H1 (cell line): Measurements from ENCODE around the gene NUDT7. TPM values are rescaled to one million over a fixed set of nuclear protein-coding genes. Genes with fewer than 3 reads are reported as not detected.

Source experiments
- CTCF ChIA-PET: fragments of 300-600 bp; sonication (Branson Sonifier 250); formaldehyde crosslinking; loops from one replicate; lab custom pipeline; 2021; ENCODE audit not compliant: partially characterized antibody; lab: Charles Lee
- POLR2A ChIA-PET: fragments of 300-600 bp; sonication (Branson Sonifier 250); formaldehyde crosslinking; loops from one replicate; lab custom pipeline; 2021; ENCODE audit warnings: inconsistent platforms; ENCODE audit not compliant: partially characterized antibody; lab: Charles Lee
- DNase-seq, 2 experiments: peaks; one replicate each; pipeline versions ENCODE4 v3.0.0 to v3.0.0-alpha.2; 2010 to 2022; ENCODE audit warnings: low spot score in 2 of 2, low read depth in 1 of 2, mixed read lengths in 1 of 2
- FAIRE-seq: peaks from 2 replicates; lab custom pipeline; 2011; peaks lifted over from hg19 to GRCh38; lab: Jason Lieb, UNC
- H2AFZ ChIP-seq: 2 replicates; pipeline ENCODE4 v1.8.1; 2012; ENCODE audit warnings: low read length, inconsistent platforms
- H2AK5ac ChIP-seq: 2 replicates; pipeline ENCODE4 v1.6.1; 2013; ENCODE audit warnings: low read depth, low read length
- H2BK120ac ChIP-seq: replicated peaks from 2 replicates; pipeline ENCODE3; 2013; ENCODE audit warnings: low read depth, low read length, inconsistent platforms
- H2BK12ac ChIP-seq: 2 replicates; pipeline ENCODE4 v1.6.1; 2013; ENCODE audit warnings: low read depth, low read length
- H2BK15ac ChIP-seq: 2 replicates; pipeline ENCODE4 v1.6.1; 2013; ENCODE audit warnings: low read length
- H2BK20ac ChIP-seq: 2 replicates; pipeline ENCODE4 v1.6.1; 2013; ENCODE audit warnings: low read length
- H2BK5ac ChIP-seq: 2 replicates; pipeline ENCODE4 v1.6.1; 2013; ENCODE audit warnings: low read depth, low read length
- H3K14ac ChIP-seq: 2 replicates; pipeline ENCODE4 v1.6.1; 2013; ENCODE audit warnings: inconsistent platforms; ENCODE audit not compliant: insufficient read length
- H3K18ac ChIP-seq: 2 replicates; pipeline ENCODE4 v1.6.1; 2013; ENCODE audit warnings: low read length; ENCODE audit errors: extremely low read depth
- H3K23ac ChIP-seq: 2 replicates; pipeline ENCODE4 v1.6.1; 2013; ENCODE audit warnings: inconsistent platforms; ENCODE audit not compliant: insufficient read length
- H3K23me2 ChIP-seq: 2 replicates; pipeline ENCODE4 v1.6.1; 2013; ENCODE audit warnings: low read depth, low read length
- H3K27ac ChIP-seq: 2 replicates; pipeline ENCODE4 v1.6.1; 2011; ENCODE audit warnings: low read depth, low read length, inconsistent platforms
- H3K27me3 ChIP-seq, 4 experiments: replicated peaks in 1 of 4; 1 replicate in 1 of 4; 2 replicates in 3 of 4; pipeline versions ENCODE4 v1.6.1 to v1.8.1; 2011 to 2013; ENCODE audit warnings: low read length in 3 of 4, mild to moderate bottlenecking in 3 of 4, inconsistent platforms in 2 of 4, mixed read lengths in 2 of 4, moderate library complexity in 1 of 4; ENCODE audit not compliant: control insufficient read depth in 3 of 4, insufficient read depth in 3 of 4; ENCODE audit errors: extremely low read depth in 1 of 4
- H3K36me3 ChIP-seq, 4 experiments: 2 replicates each; pipeline versions ENCODE4 v1.6.1 to v1.8.1; 2011 to 2013; ENCODE audit warnings: mild to moderate bottlenecking in 4 of 4, low read length in 3 of 4, moderate library complexity in 2 of 4, control low read depth in 1 of 4, inconsistent platforms in 1 of 4; ENCODE audit not compliant: insufficient read depth in 4 of 4, control insufficient read depth in 2 of 4
- H3K4ac ChIP-seq: replicated peaks from 2 replicates; pipeline ENCODE3; 2013; ENCODE audit warnings: low read length, low read depth, mixed read lengths, inconsistent platforms; ENCODE audit not compliant: insufficient read length
- H3K4me1 ChIP-seq, 4 experiments: replicated peaks in 1 of 4; 1 replicate in 1 of 4; 2 replicates in 3 of 4; pipeline versions ENCODE4 v1.6.1 to v1.8.1; 2011 to 2013; ENCODE audit warnings: low read length in 3 of 4, inconsistent platforms in 2 of 4, mixed read lengths in 1 of 4; ENCODE audit not compliant: insufficient read depth in 4 of 4, control insufficient read depth in 3 of 4
- H3K4me2 ChIP-seq, 2 experiments: 2 replicates each; pipeline versions ENCODE4 v1.6.1 to v1.8.1; 2011 to 2013; ENCODE audit warnings: low read depth in 2 of 2, low read length in 2 of 2, control low read depth in 1 of 2, inconsistent platforms in 1 of 2, mild to moderate bottlenecking in 1 of 2; ENCODE audit not compliant: insufficient read depth in 1 of 2
- H3K4me3 ChIP-seq, 4 experiments: fragments of 200-600, 300-600 bp in 1 of 4; sonication (generic), shearing (Covaris generic), sonication (Bioruptor Twin) in 1 of 4; 2 replicates each; pipeline versions ENCODE4 v1.5.1 to v1.8.1; 2011 to 2016; ENCODE audit warnings: low read length in 4 of 4, low read depth in 3 of 4, control low read depth in 2 of 4, inconsistent platforms in 2 of 4, mild to moderate bottlenecking in 2 of 4, mixed read lengths in 1 of 4, moderate library complexity in 1 of 4; ENCODE audit not compliant: insufficient read depth in 2 of 4; ENCODE audit errors: extremely low read depth in 1 of 4
- H3K56ac ChIP-seq: replicated peaks from 2 replicates; pipeline ENCODE3; 2013; ENCODE audit warnings: low read depth, mild to moderate bottlenecking, mixed read lengths, low read length, inconsistent platforms; ENCODE audit not compliant: insufficient read length
- H3K79me1 ChIP-seq: 2 replicates; pipeline ENCODE4 v1.6.1; 2013; ENCODE audit warnings: low read depth, low read length, control low read depth
- H3K79me2 ChIP-seq, 2 experiments: 2 replicates each; pipeline versions ENCODE4 v1.6.1 to v1.8.1; 2012 to 2013; ENCODE audit warnings: low read length in 2 of 2, mild to moderate bottlenecking in 2 of 2, inconsistent platforms in 1 of 2; ENCODE audit not compliant: insufficient read depth in 2 of 2, control insufficient read depth in 1 of 2
- H3K9ac ChIP-seq, 4 experiments: replicated peaks in 1 of 4; 1 replicate in 1 of 4; 2 replicates in 3 of 4; pipeline versions ENCODE4 v1.6.1 to v1.8.1; 2011 to 2013; ENCODE audit warnings: low read depth in 3 of 4, low read length in 3 of 4, control low read depth in 2 of 4, mild to moderate bottlenecking in 2 of 4, moderate library complexity in 2 of 4, inconsistent platforms in 1 of 4; ENCODE audit errors: extremely low read depth in 1 of 4
- H3K9me3 ChIP-seq, 2 experiments: 2 replicates each; pipeline versions ENCODE4 v1.6.1 to v1.8.1; 2012 to 2013; ENCODE audit warnings: mild to moderate bottlenecking in 2 of 2, moderate library complexity in 2 of 2, control low read depth in 1 of 2, inconsistent platforms in 1 of 2, low read depth in 1 of 2, low read length in 1 of 2, mixed read lengths in 1 of 2; ENCODE audit not compliant: insufficient read depth in 2 of 2
- H4K20me1 ChIP-seq, 2 experiments: replicated peaks in 1 of 2; 2 replicates each; pipeline versions ENCODE3 to v1.8.1; 2011 to 2013; ENCODE audit warnings: inconsistent platforms in 2 of 2, low read length in 2 of 2, mild to moderate bottlenecking in 1 of 2; ENCODE audit not compliant: insufficient read depth in 2 of 2, control insufficient read depth in 1 of 2
- H4K5ac ChIP-seq: 2 replicates; pipeline ENCODE4 v1.6.1; 2013; ENCODE audit warnings: low read length, low read depth, mixed read lengths, inconsistent platforms; ENCODE audit not compliant: insufficient read length
- H4K8ac ChIP-seq: 2 replicates; pipeline ENCODE4 v1.8.0; 2013; ENCODE audit warnings: mild to moderate bottlenecking, moderate library complexity, low read length, inconsistent platforms; ENCODE audit not compliant: insufficient read depth; ENCODE audit errors: extremely low read depth
- H4K91ac ChIP-seq: replicated peaks from 2 replicates; pipeline ENCODE3; 2013; ENCODE audit warnings: low read length, mixed read lengths, inconsistent platforms; ENCODE audit not compliant: insufficient read length
- BCL11A ChIP-seq, 2 experiments: IDR thresholded peaks; one replicate each; pipeline ENCODE4 v1.6.1; 2011; ENCODE audit warnings: low read depth in 2 of 2, low read length in 2 of 2, mild to moderate bottlenecking in 2 of 2
- CREB1 ChIP-seq: IDR thresholded peaks from 2 replicates; pipeline ENCODE4 v1.6.1; 2012; ENCODE audit warnings: inconsistent platforms
- CTCF ChIP-seq, 3 experiments: IDR thresholded peaks; 1 replicate in 2 of 3; 2 replicates in 1 of 3; pipeline versions ENCODE4 v1.5.1 to v1.6.1; 2011; ENCODE audit warnings: low read length in 3 of 3, mild to moderate bottlenecking in 3 of 3, inconsistent platforms in 2 of 3, low read depth in 1 of 3, moderate library complexity in 1 of 3; ENCODE audit not compliant: insufficient read depth in 1 of 3; ENCODE audit errors: control extremely low read depth in 1 of 3
- HDAC6 ChIP-seq: IDR thresholded peaks from one replicate; pipeline ENCODE4 v1.7.1; 2012; ENCODE audit warnings: low read depth, mild to moderate bottlenecking, inconsistent platforms, low read length, moderate library complexity
- POU5F1 ChIP-seq: IDR thresholded peaks from 2 replicates; pipeline ENCODE4 v1.6.1; 2011; ENCODE audit warnings: low read depth, mild to moderate bottlenecking, low read length, moderate library complexity
- RNF2 ChIP-seq: fragments of 200-900, 300-1000 bp; sonication (generic); IDR thresholded peaks from 2 replicates; pipeline ENCODE4 v1.7.1; 2016; ENCODE audit warnings: borderline replicate concordance, low read depth, mild to moderate bottlenecking, antibody characterized with exemption, low read length; ENCODE audit not compliant: poor library complexity, severe bottlenecking; ENCODE audit errors: missing control alignments
- SIX5 ChIP-seq: IDR thresholded peaks from 2 replicates; pipeline ENCODE4 v1.6.1; 2011; ENCODE audit warnings: mild to moderate bottlenecking, low read depth, low read length
- SP1 ChIP-seq: IDR thresholded peaks from 2 replicates; pipeline ENCODE4 v1.6.1; 2011; ENCODE audit warnings: low read depth, low read length
- SUZ12 ChIP-seq: fragments of 200-600 bp; sonication (generic); IDR thresholded peaks from 2 replicates; pipeline ENCODE4 v1.6.1; 2012; ENCODE audit warnings: mild to moderate bottlenecking, inconsistent platforms, low read length, moderate library complexity, mixed read lengths
- TEAD4 ChIP-seq: IDR thresholded peaks from 2 replicates; pipeline ENCODE4 v1.6.1; 2012; ENCODE audit warnings: low read depth, low read length, inconsistent platforms, mixed read lengths
- WGBS, 2 experiments: shearing (Covaris generic) in 1 of 2; methylation state at CpG; one replicate each; pipeline versions ENCODE4 v1.1.6 to v1.1.7; 2013 to 2015; ENCODE audit warnings: low lambda C conversion rate in 2 of 2, mixed read lengths in 2 of 2, inconsistent platforms in 1 of 2, low coverage in 1 of 2, missing lambda C conversion rate in 1 of 2; ENCODE audit not compliant: insufficient replicate concordance in 2 of 2, insufficient coverage in 1 of 2, insufficient read length in 1 of 2; ENCODE audit errors: extremely low coverage in 1 of 2, missing lambda C conversion rate in 1 of 2; 5-methylcytosine and 5-hydroxymethylcytosine counted together
- polyA plus RNA-seq, 7 experiments: library from polyadenylated mRNA; depleted of rRNA in 3 of 7; stranded (reverse) in 5 of 7; unstranded in 2 of 7; fragments of >200 nt in 5 of 7; fragments of 200-250 nt in 2 of 7; gene quantifications; 1 replicate in 5 of 7; 2 replicates in 1 of 7; 4 replicates in 1 of 7; pipeline versions ENCODE4 v1.2.1 to v1.2.3, GENCODE V29; 2011 to 2013; ENCODE audit warnings: missing spikeins in 2 of 7, mixed read lengths in 2 of 7
- total RNA-seq: library from RNA; stranded (reverse); fragmentation: NEBNext Ultra II Directional; extraction: Animal tissue kit (Norgen Biotek cat#: 25700); gene quantifications from 2 replicates; pipeline ENCODE4 v1.2.1, GENCODE V29; 2021

The NUDT7 gene
- total and polyA plus RNA-seq, 2 of the 8 experiments (the other 6 are each of a cell fraction or from before 2014, with no cell fraction given): 8.8 to 19.7 TPM

DNA sequence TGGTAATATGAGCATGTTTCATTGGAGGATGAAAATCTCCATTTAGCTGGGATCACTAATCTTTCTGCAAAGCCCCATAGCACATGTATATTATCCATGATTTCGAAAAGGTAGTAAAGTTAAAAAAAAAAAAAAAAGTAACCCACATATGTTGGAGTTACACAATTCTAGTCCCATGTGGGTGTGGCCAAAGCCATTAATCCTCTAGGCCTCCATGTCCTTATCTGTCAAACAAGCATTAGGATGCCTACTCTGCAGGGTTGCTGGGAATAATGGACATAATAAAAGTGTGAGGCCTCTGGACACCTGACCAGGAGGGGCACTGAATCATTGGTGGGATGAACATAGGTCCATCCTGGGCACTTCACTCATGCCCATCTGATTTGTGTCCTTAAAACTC, 36.9 kb downstream of the NUDT7 start:
- Histone ChIP-seq H4K5ac (no peak overlapping the region), H3K23ac (no peak overlapping the region), H2AK5ac (no peak overlapping the region), H3K23me2 (no peaks in the 10 kb centered on the region), H2BK15ac (no peak overlapping the region), H4K8ac (no peak overlapping the region), H3K14ac (no peak overlapping the region), H4K20me1 (no peaks in the 10 kb centered on the region), H3K9ac (no peak overlapping the region), H3K18ac (no peak overlapping the region), H3K4ac (no peak overlapping the region), H4K91ac (no peak overlapping the region), H2AFZ (no peak overlapping the region), H3K79me2 (no peaks in the 10 kb centered on the region), H2BK12ac (no peak overlapping the region), H3K27me3 (peaks cover 0 to 2% (median 0%) of the 10 kb centered on the region in 4 experiments; a peak in 1 of 7 replicates), H3K36me3 (no peaks in the 10 kb centered on the region), H3K56ac (no peak overlapping the region), H3K27ac (no peak overlapping the region), H3K79me1 (no peaks in the 10 kb centered on the region), H2BK5ac (no peak overlapping the region), H3K9me3 (no peaks in the 10 kb centered on the region), H3K4me3 (no peak overlapping the region), H2BK20ac (no peak overlapping the region), H3K4me2 (no peak overlapping the region), H2BK120ac (no peak overlapping the region), H3K4me1 (no peaks in the 10 kb centered on the region)
- ChIA-PET POLR2A (no interaction called here), CTCF (interaction anchor here (0.9 to 2.8 kb wide), 2 partner anchors 22 to 214 kb away, joined by 3 to 11 read pairs; no protein-coding TSS in a partner anchor)
- no peak for FAIRE-seq
- no peak for TF ChIP-seq CREB1
- no peak for TF ChIP-seq CTCF (IDR thresholded peaks at IDR 0.05; ENCODE audit: control extremely low read depth in 1 of 3, insufficient read depth in 1 of 3, low read depth in 1 of 3, low read length in 3 of 3)
- no peak for TF ChIP-seq TEAD4
- no peak for TF ChIP-seq SP1
- no peak for TF ChIP-seq RNF2
- TF ChIP-seq SUZ12: no peak
- no peak for TF ChIP-seq BCL11A (IDR thresholded peaks at IDR 0.05; ENCODE audit: low read depth in 2 of 2, low read length in 2 of 2)
- TF ChIP-seq POU5F1: no peak
- no peak for TF ChIP-seq HDAC6
- TF ChIP-seq SIX5: no peak
- 55% methylated on average over 1 of the region's 1 CpG; no CpG with 5 or more reads in 1 of the 2 experiments for WGBS, 2 experiments
- DNase-seq: no peak
